Mucosa of rectum (tissue), 2 donors: ENCODE measurements around the gene SETX.

ENCODE experiments used
- H3K27ac ChIP-seq, 2 donors: one replicate each; pipeline ENCODE4 v1.7.0; 2013; ENCODE audit warnings: inconsistent platforms in 2 of 2, low read depth in 2 of 2, low read length in 2 of 2
- H3K27me3 ChIP-seq, 2 donors: one replicate each; pipeline ENCODE4 v1.7.0; 2013; ENCODE audit warnings: low read length in 2 of 2; ENCODE audit not compliant: control insufficient read depth in 2 of 2, insufficient read depth in 2 of 2
- H3K36me3 ChIP-seq, 2 donors: one replicate each; pipeline ENCODE4 v1.7.0; 2013; ENCODE audit warnings: low read length in 2 of 2; ENCODE audit not compliant: control insufficient read depth in 2 of 2, insufficient read depth in 2 of 2
- H3K4me1 ChIP-seq, 2 donors: one replicate each; pipeline ENCODE4 v1.7.0; 2013; ENCODE audit warnings: low read length in 2 of 2, mild to moderate bottlenecking in 1 of 2; ENCODE audit not compliant: control insufficient read depth in 2 of 2, insufficient read depth in 2 of 2
- H3K4me3 ChIP-seq, 2 donors: one replicate each; pipeline ENCODE4 v1.7.0; 2013; ENCODE audit warnings: low read length in 2 of 2
- H3K9ac ChIP-seq, 2 donors: one replicate each; pipeline ENCODE4 v1.7.0; 2013; ENCODE audit warnings: low read length in 2 of 2, low read depth in 1 of 2, mild to moderate bottlenecking in 1 of 2
- H3K9me3 ChIP-seq, 2 donors: one replicate each; pipeline ENCODE4 v1.7.0; 2013; ENCODE audit warnings: low read length in 2 of 2; ENCODE audit not compliant: control insufficient read depth in 2 of 2
- donor health status: healthy.
- donor health status: Normal muscosa, but diverticular disease.

Gene SETX

GRCh38 chr9:132235894-132236661 lies 118.7 kb downstream of the SETX start:
- no peak overlapping the region for H3K4me3 ChIP-seq
- H3K36me3 ChIP-seq: no peaks in the 10 kb centered on the region
- H3K27ac ChIP-seq: no peak overlapping the region
- peaks cover 0 to 8% of the 10 kb centered on the region in 2 donors for H3K27me3 ChIP-seq
- H3K4me1 ChIP-seq: peaks cover 0 to 5% of the 10 kb centered on the region in 2 donors
- no peaks in the 10 kb centered on the region for H3K9me3 ChIP-seq
- no peak overlapping the region for H3K9ac ChIP-seq

- no peaks in the 10 kb centered on the region for H3K36me3 ChIP-seq
- no peak overlapping the region for H3K4me3 ChIP-seq
- no peaks in the 10 kb centered on the region for H3K4me1 ChIP-seq
- peaks cover 0 to 8% of the 10 kb centered on the region in 2 donors for H3K27me3 ChIP-seq
- no peak overlapping the region for H3K9ac ChIP-seq
- no peak overlapping the region for H3K27ac ChIP-seq
- H3K9me3 ChIP-seq: no peaks in the 10 kb centered on the region
Measured at GRCh38 chr9:132235125-132235524, 119.7 kb downstream of the SETX start.

GRCh38 chr9:132234535-132234934 lies 120.3 kb downstream of the SETX start:
- no peaks in the 10 kb centered on the region for H3K36me3 ChIP-seq
- H3K4me1 ChIP-seq: no peaks in the 10 kb centered on the region
- no peak overlapping the region for H3K4me3 ChIP-seq
- H3K27me3 ChIP-seq: peaks cover 0 to 10% of the 10 kb centered on the region in 2 donors
- no peak overlapping the region for H3K27ac ChIP-seq
- no peak overlapping the region for H3K9ac ChIP-seq
- H3K9me3 ChIP-seq: no peaks in the 10 kb centered on the region

GRCh38 chr9:132233138-132233537 lies 121.6 kb downstream of the SETX start:
- H3K27me3 ChIP-seq: peaks cover 0 to 10% of the 10 kb centered on the region in 2 donors
- no peaks in the 10 kb centered on the region for H3K9me3 ChIP-seq
- H3K4me3 ChIP-seq: no peak overlapping the region
- no peak overlapping the region for H3K9ac ChIP-seq
- no peaks in the 10 kb centered on the region for H3K4me1 ChIP-seq
- no peaks in the 10 kb centered on the region for H3K36me3 ChIP-seq
- H3K27ac ChIP-seq: no peak overlapping the region

GRCh38 chr9:132232522-132232921 lies 122.3 kb downstream of the SETX start:
- Histone ChIP-seq H3K36me3 (no peaks in the 10 kb centered on the region), H3K9me3 (no peaks in the 10 kb centered on the region), H3K4me1 (no peaks in the 10 kb centered on the region), H3K4me3 (no peak overlapping the region), H3K27me3 (peaks cover 0 to 10% of the 10 kb centered on the region in 2 donors), H3K27ac (no peak overlapping the region), H3K9ac (no peak overlapping the region)

GRCh38 chr9:132231019-132231701 lies 123.6 kb downstream of the SETX start:
- Histone ChIP-seq H3K27me3 (peaks cover 0 to 5% of the 10 kb centered on the region in 2 donors), H3K9me3 (no peaks in the 10 kb centered on the region), H3K9ac (no peak overlapping the region), H3K27ac (no peak overlapping the region), H3K4me3 (no peak overlapping the region), H3K36me3 (no peaks in the 10 kb centered on the region), H3K4me1 (no peaks in the 10 kb centered on the region)

- no peaks in the 10 kb centered on the region for H3K36me3 ChIP-seq
- no peaks in the 10 kb centered on the region for H3K4me1 ChIP-seq
- no peak overlapping the region for H3K4me3 ChIP-seq
- no peak overlapping the region for H3K27ac ChIP-seq
- no peaks in the 10 kb centered on the region for H3K9me3 ChIP-seq
- H3K9ac ChIP-seq: no peak overlapping the region
- peaks cover 0 to 3% of the 10 kb centered on the region in 2 donors for H3K27me3 ChIP-seq
Measured at GRCh38 chr9:132230605-132231004, 124.2 kb downstream of the SETX start.

- Histone ChIP-seq H3K4me3 (no peak overlapping the region), H3K9ac (no peak overlapping the region), H3K27me3 (peaks cover 0 to 3% of the 10 kb centered on the region in 2 donors), H3K27ac (no peak overlapping the region), H3K9me3 (no peaks in the 10 kb centered on the region), H3K4me1 (peaks cover 0 to 2% of the 10 kb centered on the region in 2 donors), H3K36me3 (no peaks in the 10 kb centered on the region)
Measured at GRCh38 chr9:132228062-132228461, 126.7 kb downstream of the SETX start.

- H3K36me3 ChIP-seq: no peaks in the 10 kb centered on the region
- no peak overlapping the region for H3K27ac ChIP-seq
- H3K4me3 ChIP-seq: no peak overlapping the region
- peaks cover 0 to 8% of the 10 kb centered on the region in 2 donors for H3K27me3 ChIP-seq
- H3K9me3 ChIP-seq: no peaks in the 10 kb centered on the region
- H3K9ac ChIP-seq: no peak overlapping the region
- H3K4me1 ChIP-seq: peaks cover 0 to 2% of the 10 kb centered on the region in 2 donors
Measured at GRCh38 chr9:132226571-132227430, 128.0 kb downstream of the SETX start.

GRCh38 chr9:132224645-132225044 lies 130.1 kb downstream of the SETX start:
- H3K27ac ChIP-seq: no peak overlapping the region
- peaks cover 0 to 7% of the 10 kb centered on the region in 2 donors for H3K27me3 ChIP-seq
- no peaks in the 10 kb centered on the region for H3K9me3 ChIP-seq
- no peak overlapping the region for H3K4me3 ChIP-seq
- peaks cover 0 to 2% of the 10 kb centered on the region in 2 donors for H3K4me1 ChIP-seq
- no peak overlapping the region for H3K9ac ChIP-seq
- H3K36me3 ChIP-seq: no peaks in the 10 kb centered on the region
